ENCODE measurements around the gene ADSS1.

- TF ChIP-seq EZH2phosphoT487 (IDR thresholded peaks at IDR 0.05; ENCODE audit: borderline replicate concordance) (no peak), CTCF (conservative IDR thresholded peaks at IDR 0.05; ENCODE audit: low read length) (peak; percentile 55)
Measured at GRCh38 chr14:104770851-104771272, 46.8 kb downstream of the ADSS1 start.

Data from Loucy (cell line).